Suppressor macrophage treated with lipopolysaccharide for 4 hours (primary cell): ENCODE data around the gene OMG.
A peak's percentile ranks its signal among the peaks of the same experiment; 100 is the strongest.
"Not testable (repeated sequence)": the region's sequence is repeated elsewhere in the genome, so short reads cannot be mapped to it uniquely, and the experiment has no call there.

ENCODE experiments used
- DNase-seq: peaks from one replicate; pipeline ENCODE4 v3.0.0-alpha.2; 2020

The OMG gene

GRCh38 chr17:31297090-31297489, at the start of gene OMG:
Gene OMG, minus strand, starts transcription at chr17:31297239. Its CDS starts 908 bp downstream, at chr17:31296331.
- no peak for DNase-seq

GRCh38 chr17:31345191-31345747, 48.2 kb upstream of the OMG start:
- not testable (repeated sequence) for DNase-seq

- DNase-seq = no peak
Observed at GRCh38 chr17:31339906-31340661, 43.0 kb upstream of the OMG start.

- no peak for DNase-seq
Observed at GRCh38 chr17:31329221-31329620, 32.2 kb upstream of the OMG start.

- no peak for DNase-seq
Observed at GRCh38 chr17:31328160-31328535, 31.1 kb upstream of the OMG start.

- no peak for DNase-seq
Observed at GRCh38 chr17:31327534-31328159, 30.6 kb upstream of the OMG start.

- DNase-seq = no peak
Observed at GRCh38 chr17:31323551-31323950, 26.5 kb upstream of the OMG start.

GRCh38 chr17:31321966-31322365, 24.9 kb upstream of the OMG start:
- no peak for DNase-seq

GRCh38 chr17:31321481-31321880, 24.4 kb upstream of the OMG start, which contains the start of gene EVI2A:
Gene EVI2A, minus strand, starts transcription at chr17:31321622. Its CDS starts 2,609 bp downstream, at chr17:31319013.
- DNase-seq = peak; percentile 89

- no peak for DNase-seq
Observed at GRCh38 chr17:31320791-31321190, 23.8 kb upstream of the OMG start.

GRCh38 chr17:31320241-31320640, 23.2 kb upstream of the OMG start:
- DNase-seq = no peak

- DNase-seq = peak; percentile 75
Observed at GRCh38 chr17:31318851-31319661, 22.0 kb upstream of the OMG start.

GRCh38 chr17:31318298-31318801, 21.3 kb upstream of the OMG start:
- peak; percentile 92 for DNase-seq

GRCh38 chr17:31314782-31315100, 17.7 kb upstream of the OMG start:
- DNase-seq = no peak

- DNase-seq = peak; percentile 89
Observed at GRCh38 chr17:31313982-31314781, 17.1 kb upstream of the OMG start, which contains the start of gene EVI2B. Gene EVI2B, minus strand, starts transcription at chr17:31314054. Its CDS starts 8,445 bp downstream, at chr17:31305609.

GRCh38 chr17:31312223-31312622, 15.2 kb upstream of the OMG start:
- not testable (repeated sequence) for DNase-seq

- no peak for DNase-seq
Observed at GRCh38 chr17:31311526-31311925, 14.5 kb upstream of the OMG start.

- no peak for DNase-seq
Observed at GRCh38 chr17:31310886-31311285, 13.8 kb upstream of the OMG start.

GRCh38 chr17:31310260-31310659, 13.2 kb upstream of the OMG start:
- no peak for DNase-seq

GRCh38 chr17:31309556-31309955, 12.5 kb upstream of the OMG start:
- peak; percentile 75 for DNase-seq

GRCh38 chr17:31308372-31309334, 11.6 kb upstream of the OMG start:
- peak; percentile 77 for DNase-seq
